ENCODE results near the gene TMEM171. TPM values are rescaled to one million over a fixed set of nuclear protein-coding genes. Genes with fewer than 3 reads are reported as not detected.

Gene TMEM171
- total and polyA plus RNA-seq, 2 of the 8 experiments (the other 6 are each of a cell fraction or from before 2014, with no cell fraction given) = 1.0 to 2.2 TPM

DNA sequence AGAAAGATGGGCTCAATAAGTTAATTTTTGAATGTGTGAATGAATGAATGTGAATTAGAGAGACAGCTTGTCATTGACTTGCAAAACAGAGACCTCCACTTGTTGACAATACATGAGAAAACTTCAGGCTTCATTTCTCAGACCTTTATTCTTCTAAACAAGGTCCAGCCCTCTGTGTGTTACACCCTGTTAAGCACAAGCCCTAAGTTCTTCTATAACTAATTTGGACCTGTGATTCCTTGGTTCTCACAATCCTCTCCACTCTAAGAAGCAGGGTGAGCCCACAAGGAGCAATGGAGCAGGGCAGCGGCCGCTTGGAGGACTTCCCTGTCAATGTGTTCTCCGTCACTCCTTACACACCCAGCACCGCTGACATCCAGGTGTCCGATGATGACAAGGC is 52.6 kb downstream of the TMEM171 start, which contains the start of gene TMEM174 (continued):
- TF ChIP-seq, protein P1, sequence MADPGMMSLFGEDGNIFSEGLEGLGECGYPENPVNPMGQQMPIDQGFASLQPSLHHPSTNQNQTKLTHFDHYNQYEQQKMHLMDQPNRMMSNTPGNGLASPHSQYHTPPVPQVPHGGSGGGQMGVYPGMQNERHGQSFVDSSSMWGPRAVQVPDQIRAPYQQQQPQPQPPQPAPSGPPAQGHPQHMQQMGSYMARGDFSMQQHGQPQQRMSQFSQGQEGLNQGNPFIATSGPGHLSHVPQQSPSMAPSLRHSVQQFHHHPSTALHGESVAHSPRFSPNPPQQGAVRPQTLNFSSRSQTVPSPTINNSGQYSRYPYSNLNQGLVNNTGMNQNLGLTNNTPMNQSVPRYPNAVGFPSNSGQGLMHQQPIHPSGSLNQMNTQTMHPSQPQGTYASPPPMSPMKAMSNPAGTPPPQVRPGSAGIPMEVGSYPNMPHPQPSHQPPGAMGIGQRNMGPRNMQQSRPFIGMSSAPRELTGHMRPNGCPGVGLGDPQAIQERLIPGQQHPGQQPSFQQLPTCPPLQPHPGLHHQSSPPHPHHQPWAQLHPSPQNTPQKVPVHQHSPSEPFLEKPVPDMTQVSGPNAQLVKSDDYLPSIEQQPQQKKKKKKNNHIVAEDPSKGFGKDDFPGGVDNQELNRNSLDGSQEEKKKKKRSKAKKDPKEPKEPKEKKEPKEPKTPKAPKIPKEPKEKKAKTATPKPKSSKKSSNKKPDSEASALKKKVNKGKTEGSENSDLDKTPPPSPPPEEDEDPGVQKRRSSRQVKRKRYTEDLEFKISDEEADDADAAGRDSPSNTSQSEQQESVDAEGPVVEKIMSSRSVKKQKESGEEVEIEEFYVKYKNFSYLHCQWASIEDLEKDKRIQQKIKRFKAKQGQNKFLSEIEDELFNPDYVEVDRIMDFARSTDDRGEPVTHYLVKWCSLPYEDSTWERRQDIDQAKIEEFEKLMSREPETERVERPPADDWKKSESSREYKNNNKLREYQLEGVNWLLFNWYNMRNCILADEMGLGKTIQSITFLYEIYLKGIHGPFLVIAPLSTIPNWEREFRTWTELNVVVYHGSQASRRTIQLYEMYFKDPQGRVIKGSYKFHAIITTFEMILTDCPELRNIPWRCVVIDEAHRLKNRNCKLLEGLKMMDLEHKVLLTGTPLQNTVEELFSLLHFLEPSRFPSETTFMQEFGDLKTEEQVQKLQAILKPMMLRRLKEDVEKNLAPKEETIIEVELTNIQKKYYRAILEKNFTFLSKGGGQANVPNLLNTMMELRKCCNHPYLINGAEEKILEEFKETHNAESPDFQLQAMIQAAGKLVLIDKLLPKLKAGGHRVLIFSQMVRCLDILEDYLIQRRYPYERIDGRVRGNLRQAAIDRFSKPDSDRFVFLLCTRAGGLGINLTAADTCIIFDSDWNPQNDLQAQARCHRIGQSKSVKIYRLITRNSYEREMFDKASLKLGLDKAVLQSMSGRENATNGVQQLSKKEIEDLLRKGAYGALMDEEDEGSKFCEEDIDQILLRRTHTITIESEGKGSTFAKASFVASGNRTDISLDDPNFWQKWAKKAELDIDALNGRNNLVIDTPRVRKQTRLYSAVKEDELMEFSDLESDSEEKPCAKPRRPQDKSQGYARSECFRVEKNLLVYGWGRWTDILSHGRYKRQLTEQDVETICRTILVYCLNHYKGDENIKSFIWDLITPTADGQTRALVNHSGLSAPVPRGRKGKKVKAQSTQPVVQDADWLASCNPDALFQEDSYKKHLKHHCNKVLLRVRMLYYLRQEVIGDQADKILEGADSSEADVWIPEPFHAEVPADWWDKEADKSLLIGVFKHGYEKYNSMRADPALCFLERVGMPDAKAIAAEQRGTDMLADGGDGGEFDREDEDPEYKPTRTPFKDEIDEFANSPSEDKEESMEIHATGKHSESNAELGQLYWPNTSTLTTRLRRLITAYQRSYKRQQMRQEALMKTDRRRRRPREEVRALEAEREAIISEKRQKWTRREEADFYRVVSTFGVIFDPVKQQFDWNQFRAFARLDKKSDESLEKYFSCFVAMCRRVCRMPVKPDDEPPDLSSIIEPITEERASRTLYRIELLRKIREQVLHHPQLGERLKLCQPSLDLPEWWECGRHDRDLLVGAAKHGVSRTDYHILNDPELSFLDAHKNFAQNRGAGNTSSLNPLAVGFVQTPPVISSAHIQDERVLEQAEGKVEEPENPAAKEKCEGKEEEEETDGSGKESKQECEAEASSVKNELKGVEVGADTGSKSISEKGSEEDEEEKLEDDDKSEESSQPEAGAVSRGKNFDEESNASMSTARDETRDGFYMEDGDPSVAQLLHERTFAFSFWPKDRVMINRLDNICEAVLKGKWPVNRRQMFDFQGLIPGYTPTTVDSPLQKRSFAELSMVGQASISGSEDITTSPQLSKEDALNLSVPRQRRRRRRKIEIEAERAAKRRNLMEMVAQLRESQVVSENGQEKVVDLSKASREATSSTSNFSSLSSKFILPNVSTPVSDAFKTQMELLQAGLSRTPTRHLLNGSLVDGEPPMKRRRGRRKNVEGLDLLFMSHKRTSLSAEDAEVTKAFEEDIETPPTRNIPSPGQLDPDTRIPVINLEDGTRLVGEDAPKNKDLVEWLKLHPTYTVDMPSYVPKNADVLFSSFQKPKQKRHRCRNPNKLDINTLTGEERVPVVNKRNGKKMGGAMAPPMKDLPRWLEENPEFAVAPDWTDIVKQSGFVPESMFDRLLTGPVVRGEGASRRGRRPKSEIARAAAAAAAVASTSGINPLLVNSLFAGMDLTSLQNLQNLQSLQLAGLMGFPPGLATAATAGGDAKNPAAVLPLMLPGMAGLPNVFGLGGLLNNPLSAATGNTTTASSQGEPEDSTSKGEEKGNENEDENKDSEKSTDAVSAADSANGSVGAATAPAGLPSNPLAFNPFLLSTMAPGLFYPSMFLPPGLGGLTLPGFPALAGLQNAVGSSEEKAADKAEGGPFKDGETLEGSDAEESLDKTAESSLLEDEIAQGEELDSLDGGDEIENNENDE (IDR thresholded peaks at IDR 0.05; ENCODE audit: insufficient replicate concordance, low read length) = no peak
- TF ChIP-seq POLR2A (IDR thresholded peaks at IDR 0.05; ENCODE audit: control extremely low read depth in 1 of 2, low read depth in 2 of 2, low read length in 2 of 2) (no peak), SAP30 (IDR thresholded peaks at IDR 0.05; ENCODE audit: insufficient read depth, insufficient replicate concordance, low read length) (no peak), RFX5 (IDR thresholded peaks at IDR 0.05; ENCODE audit: borderline replicate concordance, low read depth, low read length) (no peak), SIN3A (conservative IDR thresholded peaks at IDR 0.05 in 1 of 2, IDR thresholded peaks at IDR 0.05 in 1 of 2; ENCODE audit: low read depth in 1 of 2, low read length in 2 of 2) (no peak), CBX8 (IDR thresholded peaks at IDR 0.05; ENCODE audit: borderline replicate concordance, low read depth, low read length) (no peak), BCL11A (IDR thresholded peaks at IDR 0.05; ENCODE audit: low read depth in 2 of 2, low read length in 2 of 2) (no peak), NANOG (IDR thresholded peaks at IDR 0.05; ENCODE audit: insufficient read depth, low read depth, low read length, poor library complexity, severe bottlenecking) (no peak), MAFK (IDR thresholded peaks at IDR 0.05; ENCODE audit: low read depth, low read length) (no peak), YY1 (IDR thresholded peaks at IDR 0.05; ENCODE audit: low read depth, low read length) (no peak)
